HepG2 (cell line): ENCODE results near the gene CD1D. TPM values are rescaled to one million over a fixed set of nuclear protein-coding genes. Genes with fewer than 3 reads are reported as not detected.

Experiments used
- ATAC-seq: fragments of 200-7000 bp; cut with Tn5 transposase; 3 replicates; pipeline ENCODE4 v1.9.1; 2020; ENCODE audit warnings: mild to moderate bottlenecking, moderate library complexity
- BruUV-seq: library from RNA; stranded (reverse); fragments of 400-500 nt; replicated peaks from 2 replicates; lab custom pipeline; 2021; lab: Mats Ljungman, UMichigan
- CTCF ChIA-PET: fragments of 300-600 bp; formaldehyde crosslinking; extraction: SDS; loops from one replicate; lab custom pipeline; 2021; ENCODE audit warnings: low total read pairs, inconsistent platforms, low intra/inter-chr PET ratio; lab: Yijun Ruan, JAX
- POLR2A ChIA-PET: fragments of 350-600 bp; sonication (Branson Sonifier 250); formaldehyde crosslinking; loops from one replicate; lab custom pipeline; 2020; ENCODE audit warnings: antibody characterized with exemption, inconsistent platforms; lab: Yijun Ruan, JAX
- DNase-seq: peaks from one replicate; pipeline ENCODE4 v3.0.0-alpha.2; 2015; ENCODE audit warnings: low spot score
- FAIRE-seq: peaks from 3 replicates; lab custom pipeline; 2011; peaks lifted over from hg19 to GRCh38; lab: Jason Lieb, UNC
- H2AFZ ChIP-seq: one replicate; pipeline ENCODE4 v1.6.1; 2011; ENCODE audit warnings: low read length, inconsistent platforms
- H3K27ac ChIP-seq: fragments of 300-600 bp; 3 replicates; pipeline ENCODE4 v1.8.0; 2011; ENCODE audit warnings: mixed run types, mild to moderate bottlenecking, mixed read lengths, low read length, inconsistent platforms; ENCODE audit not compliant: insufficient read depth; ENCODE audit errors: extremely low read length
- H3K27me3 ChIP-seq, 2 experiments: fragments of 200-600 bp in 1 of 2; 2 replicates in 1 of 2; 3 replicates in 1 of 2; pipeline versions ENCODE4 v1.6.0 to v1.8.0; 2011; ENCODE audit warnings: low read length in 2 of 2, mild to moderate bottlenecking in 2 of 2, moderate library complexity in 2 of 2, inconsistent platforms in 1 of 2; ENCODE audit not compliant: insufficient read depth in 2 of 2, control insufficient read depth in 1 of 2
- H3K36me3 ChIP-seq, 2 experiments: fragments of 200-600 bp in 1 of 2; replicated peaks in 1 of 2; 2 replicates in 1 of 2; 3 replicates in 1 of 2; pipeline versions ENCODE4 v1.5.1 to v1.8.0; 2011; ENCODE audit warnings: low read length in 2 of 2, inconsistent platforms in 1 of 2; ENCODE audit not compliant: insufficient read depth in 2 of 2, control insufficient read depth in 1 of 2
- H3K4me1 ChIP-seq: 2 replicates; pipeline ENCODE4 v1.5.1; 2012; ENCODE audit warnings: low read length, inconsistent platforms; ENCODE audit not compliant: insufficient read depth
- H3K4me2 ChIP-seq: 2 replicates; pipeline ENCODE4 v1.6.0; 2011; ENCODE audit warnings: low read depth, low read length, inconsistent platforms
- H3K4me3 ChIP-seq, 3 experiments: fragments of 200-600 bp in 1 of 3; sonication (generic), shearing (Covaris generic) in 1 of 3; replicated peaks in 1 of 3; 2 replicates each; pipeline ENCODE4 v1.5.1; 2011 to 2016; ENCODE audit warnings: low read length in 3 of 3, inconsistent platforms in 2 of 3, low read depth in 2 of 3, mild to moderate bottlenecking in 2 of 3, control low read depth in 1 of 3, mixed read lengths in 1 of 3; ENCODE audit not compliant: insufficient read depth in 1 of 3
- H3K79me2 ChIP-seq: one replicate; pipeline ENCODE4 v1.6.1; 2011; ENCODE audit warnings: low read length, inconsistent platforms; ENCODE audit not compliant: insufficient read depth
- H3K9ac ChIP-seq: 2 replicates; pipeline ENCODE4 v1.6.0; 2011; ENCODE audit warnings: mild to moderate bottlenecking, low read depth, low read length, inconsistent platforms; ENCODE audit not compliant: insufficient read depth
- H3K9me3 ChIP-seq: 2 replicates; pipeline ENCODE4 v1.5.1; 2012; ENCODE audit warnings: mild to moderate bottlenecking, low read length
- H4K20me1 ChIP-seq: 2 replicates; pipeline ENCODE4 v1.6.0; 2011; ENCODE audit warnings: inconsistent platforms, mild to moderate bottlenecking, low read length, moderate library complexity; ENCODE audit not compliant: insufficient read depth
- ARID2 ChIP-seq: sonication (generic); formaldehyde crosslinking; IDR thresholded peaks from 2 replicates; pipeline ENCODE4 v1.8.1; 2022; ENCODE audit warnings: mild to moderate bottlenecking, missing genetic modification reagents, borderline replicate concordance
- CENPX ChIP-seq: sonication (generic); formaldehyde crosslinking; IDR thresholded peaks from 2 replicates; pipeline ENCODE4 v1.9.0; 2021; ENCODE audit warnings: mild to moderate bottlenecking, missing genetic modification reagents, moderate library complexity
- DPF2 ChIP-seq: sonication (generic); formaldehyde crosslinking; IDR thresholded peaks from 2 replicates; pipeline ENCODE4 v1.4.0; 2020; ENCODE audit warnings: mild to moderate bottlenecking, low read depth, missing genetic modification reagents, borderline replicate concordance
- EZH2 ChIP-seq: conservative IDR thresholded peaks from 2 replicates; pipeline ENCODE4 v1.6.1; 2012; ENCODE audit warnings: mild to moderate bottlenecking, low read depth, low read length, moderate library complexity
- FOXJ3 ChIP-seq: sonication (generic); formaldehyde crosslinking; IDR thresholded peaks from 2 replicates; pipeline ENCODE4 v1.4.0; 2020; ENCODE audit warnings: missing genetic modification reagents, mild to moderate bottlenecking, borderline replicate concordance
- MEIS1 ChIP-seq: sonication (generic); formaldehyde crosslinking; IDR thresholded peaks from 2 replicates; pipeline ENCODE4 v1.9.0; 2021; ENCODE audit warnings: mild to moderate bottlenecking, missing genetic modification reagents, moderate library complexity, borderline replicate concordance
- NCOA5 ChIP-seq: sonication (generic); formaldehyde crosslinking; IDR thresholded peaks from 2 replicates; pipeline ENCODE4 v1.4.0; 2020; ENCODE audit warnings: missing genetic modification reagents
- ONECUT2 ChIP-seq: sonication (generic); formaldehyde crosslinking; IDR thresholded peaks from 2 replicates; pipeline ENCODE4 v1.4.0; 2020; ENCODE audit warnings: missing genetic modification reagents
- PCBP2 ChIP-seq: fragments of 200-400 bp; formaldehyde crosslinking; optimal IDR thresholded peaks from 2 replicates; pipeline ENCODE3; 2018; ENCODE audit warnings: low read length, low read depth; ENCODE audit not compliant: poor library complexity, severe bottlenecking
- RAD51 ChIP-seq: fragments of 450-650 bp; IDR thresholded peaks from 2 replicates; pipeline ENCODE4 v1.6.1; 2016; ENCODE audit warnings: borderline replicate concordance
- TEAD3 ChIP-seq: optimal IDR thresholded peaks from 2 replicates; pipeline ENCODE3; 2016; ENCODE audit warnings: borderline replicate concordance
- ZNF124 ChIP-seq: sonication (generic); formaldehyde crosslinking; IDR thresholded peaks from 2 replicates; pipeline ENCODE4 v1.4.0; 2020; ENCODE audit warnings: missing genetic modification reagents
- ZNF232 ChIP-seq: sonication (generic); formaldehyde crosslinking; IDR thresholded peaks from 2 replicates; pipeline ENCODE4 v1.4.0; 2020; ENCODE audit warnings: missing genetic modification reagents, borderline replicate concordance
- WGBS: methylation state at CpG from one replicate; pipeline ENCODE4 v1.1.6; 2017; ENCODE audit warnings: low lambda C conversion rate; 5-methylcytosine and 5-hydroxymethylcytosine counted together
- in situ Hi-C: cut with HindIII; loops from 2 replicates; pipeline ENCODE4 v1.10.0; 2017; ENCODE audit warnings: low pct_unique_long_range_greater_than_20kb; ENCODE audit not compliant: extremely low pct_ligation_motif_present
- intact Hi-C: fragments of 100-400 bp; cut with micrococcal nuclease; formaldehyde crosslinking; loops from one replicate; pipeline ENCODE4 v1.10.0; 2022; ENCODE audit not compliant: unreplicated experiment
- polyA plus RNA-seq, 8 experiments: library from polyadenylated mRNA; depleted of rRNA in 3 of 8; stranded (reverse) in 7 of 8; unstranded in 1 of 8; fragments of >200 nt; fragmentation: Illumina TruSeq in 4 of 8; extraction: Trizol in 4 of 8; gene quantifications; 2 replicates each; pipeline versions ENCODE4 v1.2.1 to v1.2.3, GENCODE V29; 2011 to 2016; ENCODE audit warnings: low read depth in 4 of 8, missing spikeins in 1 of 8, mixed read lengths in 1 of 8; ENCODE audit not compliant: insufficient read depth in 1 of 8
- total RNA-seq, 5 experiments: library from RNA; depleted of rRNA; stranded (reverse); fragments of >200 nt; fragmentation: Illumina TruSeq; extraction: Trizol; gene quantifications; 2 replicates each; pipeline ENCODE4 v1.2.3, GENCODE V29; 2016; ENCODE audit warnings: low read depth in 1 of 5
- TF ChIP-seq, protein P1 (sequence below): sonication (generic); formaldehyde crosslinking; IDR thresholded peaks from 2 replicates; pipeline ENCODE4 v1.5.1; 2020; ENCODE audit warnings: mild to moderate bottlenecking, missing genetic modification reagents
- TF ChIP-seq, protein P2 (sequence below): sonication (generic); formaldehyde crosslinking; IDR thresholded peaks from 2 replicates; pipeline ENCODE4 v1.9.0; 2022; ENCODE audit warnings: low read depth, missing genetic modification reagents
- TF ChIP-seq, protein P3 (sequence below): sonication (generic); formaldehyde crosslinking; IDR thresholded peaks from 2 replicates; pipeline ENCODE4 v1.4.0; 2020; ENCODE audit warnings: missing genetic modification reagents, mild to moderate bottlenecking, borderline replicate concordance

The CD1D gene
- total and polyA plus RNA-seq, 2 of the 13 experiments (the other 11 are each of a cell fraction or from before 2014, with no cell fraction given) = not detected

DNA sequence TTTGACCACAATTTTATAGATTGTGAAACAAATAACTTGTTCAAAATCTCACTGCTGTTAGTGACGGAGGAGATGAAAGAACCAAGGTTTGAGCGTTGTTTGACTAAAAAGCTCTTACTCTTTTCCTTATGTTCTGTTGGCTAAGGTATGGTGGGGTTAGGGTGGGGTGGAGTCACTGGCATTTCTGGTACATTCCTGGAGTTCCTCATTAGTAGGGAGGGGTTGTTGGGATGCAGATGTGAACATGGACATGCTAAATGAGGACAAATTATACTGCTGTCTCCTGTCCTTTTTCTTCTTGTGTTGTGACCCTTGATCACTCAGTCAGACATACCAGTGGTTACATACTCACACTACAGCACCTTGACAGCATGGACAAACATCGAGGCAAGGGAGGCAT, 26.2 kb upstream of the CD1D start (continued):
- TF ChIP-seq EZH2 = no peak
- TF ChIP-seq MEIS1 (CRISPR knock-in tag) = no peak
- TF ChIP-seq, all 625 proteins: peak for 0

DNA sequence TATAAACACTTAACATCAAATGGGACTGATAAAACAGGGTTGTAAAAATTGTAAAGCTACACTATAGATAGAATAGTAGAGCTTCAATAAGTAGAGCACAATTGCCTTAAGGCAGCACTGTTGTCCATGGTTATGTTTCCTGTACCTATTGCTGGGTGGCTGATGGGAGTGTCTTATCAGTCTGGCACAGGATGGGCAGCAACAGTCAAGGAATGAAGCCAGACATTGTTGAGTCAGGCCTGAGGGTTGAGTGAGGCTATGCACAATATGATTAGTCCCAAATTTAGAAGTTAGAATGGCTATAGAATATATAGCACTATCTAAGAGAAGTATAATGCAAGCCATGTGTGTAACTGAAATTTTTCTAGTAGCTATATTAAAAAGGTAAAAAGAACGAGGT, 25.0 kb upstream of the CD1D start:
- in situ Hi-C loops (no loop called here), intact Hi-C loops (no loop called here)
- ChIA-PET POLR2A (no interaction called here), CTCF (no interaction called here)
- WGBS = 3% methylated on average over 1 of the region's 1 CpG
- no peak overlapping the region for H3K4me2 ChIP-seq
- no peak overlapping the region for H3K27ac ChIP-seq
- no peak overlapping the region for H2AFZ ChIP-seq
- H3K9me3 ChIP-seq = no peaks in the 10 kb centered on the region
- FAIRE-seq (no peak), ATAC-seq (no peak), DNase-seq (no peak)
- no peaks in the 10 kb centered on the region; a peak in 1 of 5 replicates for H3K27me3 ChIP-seq
- H3K79me2 ChIP-seq = no peaks in the 10 kb centered on the region
- no peaks in the 10 kb centered on the region for H3K36me3 ChIP-seq
- no peak overlapping the region for H3K9ac ChIP-seq
- no TSS peak for BruUV-seq
- no peak overlapping the region for H3K4me3 ChIP-seq
- H3K4me1 ChIP-seq = no peaks in the 10 kb centered on the region
- H4K20me1 ChIP-seq = no peaks in the 10 kb centered on the region
- TF ChIP-seq PCBP2 = no peak
- no peak for TF ChIP-seq CENPX (CRISPR knock-in tag)
- TF ChIP-seq ZNF124 (CRISPR knock-in tag) = no peak
- no peak for TF ChIP-seq DPF2 (CRISPR knock-in tag)
- TF ChIP-seq, protein P1, sequence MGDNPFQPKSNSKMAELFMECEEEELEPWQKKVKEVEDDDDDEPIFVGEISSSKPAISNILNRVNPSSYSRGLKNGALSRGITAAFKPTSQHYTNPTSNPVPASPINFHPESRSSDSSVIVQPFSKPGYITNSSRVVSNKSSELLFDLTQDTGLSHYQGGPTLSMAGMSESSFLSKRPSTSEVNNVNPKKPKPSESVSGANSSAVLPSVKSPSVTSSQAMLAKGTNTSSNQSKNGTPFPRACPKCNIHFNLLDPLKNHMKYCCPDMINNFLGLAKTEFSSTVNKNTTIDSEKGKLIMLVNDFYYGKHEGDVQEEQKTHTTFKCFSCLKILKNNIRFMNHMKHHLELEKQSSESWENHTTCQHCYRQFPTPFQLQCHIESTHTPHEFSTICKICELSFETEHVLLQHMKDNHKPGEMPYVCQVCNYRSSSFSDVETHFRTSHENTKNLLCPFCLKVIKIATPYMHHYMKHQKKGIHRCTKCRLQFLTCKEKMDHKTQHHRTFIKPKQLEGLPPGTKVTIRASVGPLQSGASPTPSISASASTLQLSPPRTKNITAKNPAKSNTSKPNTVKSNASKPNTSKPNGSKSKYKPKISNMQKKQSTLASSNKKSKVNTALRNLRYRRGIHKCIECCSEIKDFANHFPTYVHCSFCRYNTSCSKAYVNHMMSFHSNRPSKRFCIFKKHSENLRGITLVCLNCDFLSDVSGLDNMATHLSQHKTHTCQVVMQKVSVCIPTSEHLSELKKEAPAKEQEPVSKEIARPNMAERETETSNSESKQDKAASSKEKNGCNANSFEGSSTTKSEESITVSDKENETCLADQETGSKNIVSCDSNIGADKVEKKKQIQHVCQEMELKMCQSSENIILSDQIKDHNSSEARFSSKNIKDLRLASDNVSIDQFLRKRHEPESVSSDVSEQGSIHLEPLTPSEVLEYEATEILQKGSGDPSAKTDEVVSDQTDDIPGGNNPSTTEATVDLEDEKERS (CRISPR knock-in tag) = no peak
- no peak for TF ChIP-seq TEAD3 (CRISPR knock-in tag)
- TF ChIP-seq, protein P2, sequence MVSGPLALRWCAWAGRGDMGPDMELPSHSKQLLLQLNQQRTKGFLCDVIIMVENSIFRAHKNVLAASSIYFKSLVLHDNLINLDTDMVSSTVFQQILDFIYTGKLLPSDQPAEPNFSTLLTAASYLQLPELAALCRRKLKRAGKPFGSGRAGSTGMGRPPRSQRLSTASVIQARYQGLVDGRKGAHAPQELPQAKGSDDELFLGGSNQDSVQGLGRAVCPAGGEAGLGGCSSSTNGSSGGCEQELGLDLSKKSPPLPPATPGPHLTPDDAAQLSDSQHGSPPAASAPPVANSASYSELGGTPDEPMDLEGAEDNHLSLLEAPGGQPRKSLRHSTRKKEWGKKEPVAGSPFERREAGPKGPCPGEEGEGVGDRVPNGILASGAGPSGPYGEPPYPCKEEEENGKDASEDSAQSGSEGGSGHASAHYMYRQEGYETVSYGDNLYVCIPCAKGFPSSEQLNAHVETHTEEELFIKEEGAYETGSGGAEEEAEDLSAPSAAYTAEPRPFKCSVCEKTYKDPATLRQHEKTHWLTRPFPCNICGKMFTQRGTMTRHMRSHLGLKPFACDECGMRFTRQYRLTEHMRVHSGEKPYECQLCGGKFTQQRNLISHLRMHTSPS (CRISPR knock-in tag) = no peak
- no peak for TF ChIP-seq ONECUT2 (CRISPR knock-in tag)
- no peak for TF ChIP-seq ARID2 (CRISPR knock-in tag)
- TF ChIP-seq FOXJ3 (CRISPR knock-in tag) = no peak
- TF ChIP-seq RAD51 = no peak
- TF ChIP-seq NCOA5 (CRISPR knock-in tag) = no peak
- TF ChIP-seq, protein P3, sequence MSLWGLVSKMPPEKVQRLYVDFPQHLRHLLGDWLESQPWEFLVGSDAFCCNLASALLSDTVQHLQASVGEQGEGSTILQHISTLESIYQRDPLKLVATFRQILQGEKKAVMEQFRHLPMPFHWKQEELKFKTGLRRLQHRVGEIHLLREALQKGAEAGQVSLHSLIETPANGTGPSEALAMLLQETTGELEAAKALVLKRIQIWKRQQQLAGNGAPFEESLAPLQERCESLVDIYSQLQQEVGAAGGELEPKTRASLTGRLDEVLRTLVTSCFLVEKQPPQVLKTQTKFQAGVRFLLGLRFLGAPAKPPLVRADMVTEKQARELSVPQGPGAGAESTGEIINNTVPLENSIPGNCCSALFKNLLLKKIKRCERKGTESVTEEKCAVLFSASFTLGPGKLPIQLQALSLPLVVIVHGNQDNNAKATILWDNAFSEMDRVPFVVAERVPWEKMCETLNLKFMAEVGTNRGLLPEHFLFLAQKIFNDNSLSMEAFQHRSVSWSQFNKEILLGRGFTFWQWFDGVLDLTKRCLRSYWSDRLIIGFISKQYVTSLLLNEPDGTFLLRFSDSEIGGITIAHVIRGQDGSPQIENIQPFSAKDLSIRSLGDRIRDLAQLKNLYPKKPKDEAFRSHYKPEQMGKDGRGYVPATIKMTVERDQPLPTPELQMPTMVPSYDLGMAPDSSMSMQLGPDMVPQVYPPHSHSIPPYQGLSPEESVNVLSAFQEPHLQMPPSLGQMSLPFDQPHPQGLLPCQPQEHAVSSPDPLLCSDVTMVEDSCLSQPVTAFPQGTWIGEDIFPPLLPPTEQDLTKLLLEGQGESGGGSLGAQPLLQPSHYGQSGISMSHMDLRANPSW (CRISPR knock-in tag) = no peak
- no peak for TF ChIP-seq ZNF232 (CRISPR knock-in tag)
